ENCODE data around the gene RAD52. TPM values are rescaled to one million over a fixed set of nuclear protein-coding genes. Genes with fewer than 3 reads are reported as not detected.

The RAD52 gene
- total RNA-seq, 1 experiment from 2014 or later = 19.2 TPM

GRCh38 chr12:867905-868304, 81.6 kb downstream of the RAD52 start:
- DNase-seq (ENCODE audit: low spot score) (no peak), ATAC-seq (no peak)
- Mint-ChIP-seq H3K27ac (no peak overlapping the region), H3K36me3 (peaks cover 25% of the 10 kb centered on the region), H3K4me3 (no peak overlapping the region), H3K9me3 (no peaks in the 10 kb centered on the region), H3K27me3 (ENCODE audit: low read depth) (no peaks in the 10 kb centered on the region), H3K4me1 (no peaks in the 10 kb centered on the region)
- ChIA-PET CTCF (interaction anchor here (0.8 to 1.0 kb wide), 2 partner anchors 253 to 292 kb away, joined by 3 read pairs; no protein-coding TSS in a partner anchor), POLR2A (no interaction called here)
- TF ChIP-seq STAT6 (CRISPR knock-in tag; conservative IDR thresholded peaks at IDR 0.05; ENCODE audit: low read depth) (no peak), CREB1 (CRISPR knock-in tag; IDR thresholded peaks at IDR 0.05) (no peak), SOX15 (CRISPR knock-in tag; IDR thresholded peaks at IDR 0.05) (no peak), AFF4 (CRISPR knock-in tag; IDR thresholded peaks at IDR 0.05; ENCODE audit: borderline replicate concordance) (no peak), MAX (CRISPR knock-in tag; IDR thresholded peaks at IDR 0.05) (no peak)

GRCh38 chr12:865614-866013, 83.9 kb downstream of the RAD52 start:
- no peak for TF ChIP-seq NFYB (CRISPR knock-in tag; conservative IDR thresholded peaks at IDR 0.05; ENCODE audit: low read depth)
- no peaks in the 10 kb centered on the region for H3K9me3 Mint-ChIP-seq
- ATAC-seq (no peak), DNase-seq (ENCODE audit: low spot score) (no peak)
- no peaks in the 10 kb centered on the region for H3K27me3 Mint-ChIP-seq (ENCODE audit: low read depth)
- no peaks in the 10 kb centered on the region for H3K4me1 Mint-ChIP-seq
- H3K36me3 Mint-ChIP-seq = peaks cover 43% of the 10 kb centered on the region
- ChIA-PET POLR2A (no interaction called here), CTCF (no interaction called here)
- no peak overlapping the region for H3K27ac Mint-ChIP-seq
- H3K4me3 Mint-ChIP-seq = no peak overlapping the region

GRCh38 chr12:863285-863684, 86.2 kb downstream of the RAD52 start:
- Mint-ChIP-seq H3K36me3 (peaks cover 41% of the 10 kb centered on the region), H3K9me3 (no peaks in the 10 kb centered on the region), H3K27ac (no peak overlapping the region), H3K4me3 (no peak overlapping the region), H3K4me1 (no peaks in the 10 kb centered on the region), H3K27me3 (ENCODE audit: low read depth) (no peaks in the 10 kb centered on the region)
- DNase-seq (ENCODE audit: low spot score) (no peak), ATAC-seq (no peak)
- POLR2A ChIA-PET = no interaction called here
- TF ChIP-seq ZSCAN18 (CRISPR knock-in tag; IDR thresholded peaks at IDR 0.05) = no peak
- CTCF ChIA-PET = no interaction called here

GRCh38 chr12:862303-862911, 87.1 kb downstream of the RAD52 start:
- ChIA-PET CTCF (no interaction called here), POLR2A (no interaction called here)
- Mint-ChIP-seq H3K27ac (no peak overlapping the region), H3K9me3 (no peaks in the 10 kb centered on the region), H3K27me3 (ENCODE audit: low read depth) (no peaks in the 10 kb centered on the region), H3K4me1 (no peaks in the 10 kb centered on the region), H3K4me3 (no peak overlapping the region), H3K36me3 (peaks cover 43% of the 10 kb centered on the region)
- no peak for DNase-seq (ENCODE audit: low spot score)
- no peak for ATAC-seq
- TF ChIP-seq ZNF416 (CRISPR knock-in tag; IDR thresholded peaks at IDR 0.05) = no peak
- TF ChIP-seq GTF2I (CRISPR knock-in tag; conservative IDR thresholded peaks at IDR 0.05) = no peak
- no peak for TF ChIP-seq AR (CRISPR knock-in tag; IDR thresholded peaks at IDR 0.05)
- no peak for TF ChIP-seq IRF2 (CRISPR knock-in tag; IDR thresholded peaks at IDR 0.05; ENCODE audit: borderline replicate concordance, low read depth)
- TF ChIP-seq FOXK1 (CRISPR knock-in tag; IDR thresholded peaks at IDR 0.05) = no peak
- no peak for TF ChIP-seq ZNF121 (CRISPR knock-in tag; IDR thresholded peaks at IDR 0.05)
- TF ChIP-seq ELF4 (CRISPR knock-in tag; IDR thresholded peaks at IDR 0.05; ENCODE audit: low read depth) = no peak
- no peak for TF ChIP-seq ZNF317 (CRISPR knock-in tag; IDR thresholded peaks at IDR 0.05; ENCODE audit: borderline replicate concordance, low read depth)
- TF ChIP-seq CDX4 (CRISPR knock-in tag; IDR thresholded peaks at IDR 0.05; ENCODE audit: borderline replicate concordance) = no peak
- no peak for TF ChIP-seq PRRX2 (CRISPR knock-in tag; IDR thresholded peaks at IDR 0.05)

Measured in WTC11 (cell line).